Measurements from ENCODE around the gene ARPC1A.

DNA sequence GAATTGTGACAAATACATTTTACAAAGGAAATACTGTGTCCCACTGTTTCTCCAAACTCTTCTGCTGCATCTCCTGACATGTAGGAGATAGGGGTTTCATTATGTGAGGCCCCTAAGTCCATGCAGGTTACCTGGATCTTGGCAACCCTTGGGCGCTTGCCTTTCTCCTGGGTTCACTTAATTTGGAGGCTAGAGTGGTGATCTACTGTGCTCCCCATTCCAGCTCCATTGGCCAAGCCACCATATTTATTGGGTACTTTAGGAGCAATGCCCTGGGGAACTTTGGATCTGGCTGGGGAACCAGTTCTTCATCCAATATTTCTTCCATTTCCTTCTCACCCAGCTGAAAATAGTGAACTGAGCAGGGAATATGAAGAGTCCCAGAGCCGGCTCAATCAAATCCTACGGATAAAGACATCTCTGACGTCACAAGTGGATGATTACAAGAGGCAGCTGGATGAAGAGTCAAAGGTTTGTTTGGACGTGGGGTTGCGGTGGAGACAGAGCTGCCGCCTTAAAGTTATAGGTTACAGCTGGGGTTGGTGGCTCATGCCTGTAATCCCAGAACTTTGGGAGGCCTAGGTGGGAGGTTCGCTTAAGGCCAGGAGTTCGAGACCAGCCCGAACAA, 34.6 kb upstream of the ARPC1A start:
- TF ChIP-seq, protein P1, sequence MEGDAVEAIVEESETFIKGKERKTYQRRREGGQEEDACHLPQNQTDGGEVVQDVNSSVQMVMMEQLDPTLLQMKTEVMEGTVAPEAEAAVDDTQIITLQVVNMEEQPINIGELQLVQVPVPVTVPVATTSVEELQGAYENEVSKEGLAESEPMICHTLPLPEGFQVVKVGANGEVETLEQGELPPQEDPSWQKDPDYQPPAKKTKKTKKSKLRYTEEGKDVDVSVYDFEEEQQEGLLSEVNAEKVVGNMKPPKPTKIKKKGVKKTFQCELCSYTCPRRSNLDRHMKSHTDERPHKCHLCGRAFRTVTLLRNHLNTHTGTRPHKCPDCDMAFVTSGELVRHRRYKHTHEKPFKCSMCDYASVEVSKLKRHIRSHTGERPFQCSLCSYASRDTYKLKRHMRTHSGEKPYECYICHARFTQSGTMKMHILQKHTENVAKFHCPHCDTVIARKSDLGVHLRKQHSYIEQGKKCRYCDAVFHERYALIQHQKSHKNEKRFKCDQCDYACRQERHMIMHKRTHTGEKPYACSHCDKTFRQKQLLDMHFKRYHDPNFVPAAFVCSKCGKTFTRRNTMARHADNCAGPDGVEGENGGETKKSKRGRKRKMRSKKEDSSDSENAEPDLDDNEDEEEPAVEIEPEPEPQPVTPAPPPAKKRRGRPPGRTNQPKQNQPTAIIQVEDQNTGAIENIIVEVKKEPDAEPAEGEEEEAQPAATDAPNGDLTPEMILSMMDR (IDR thresholded peaks at IDR 0.05), result no peak
- TF ChIP-seq POLR2AphosphoS5 (IDR thresholded peaks at IDR 0.05; ENCODE audit: low read depth, low read length), result no peak
- TF ChIP-seq, protein P2, sequence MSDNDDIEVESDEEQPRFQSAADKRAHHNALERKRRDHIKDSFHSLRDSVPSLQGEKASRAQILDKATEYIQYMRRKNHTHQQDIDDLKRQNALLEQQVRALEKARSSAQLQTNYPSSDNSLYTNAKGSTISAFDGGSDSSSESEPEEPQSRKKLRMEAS (IDR thresholded peaks at IDR 0.05; ENCODE audit: low read depth), result no peak
- TF ChIP-seq NFIC (IDR thresholded peaks at IDR 0.05; ENCODE audit: borderline replicate concordance), result no peak
- TF ChIP-seq SIN3A (IDR thresholded peaks at IDR 0.05; ENCODE audit: borderline replicate concordance, low read depth, low read length), result no peak
- no peak for TF ChIP-seq YY1 (IDR thresholded peaks at IDR 0.05; ENCODE audit: low read depth)
- TF ChIP-seq, protein P3, sequence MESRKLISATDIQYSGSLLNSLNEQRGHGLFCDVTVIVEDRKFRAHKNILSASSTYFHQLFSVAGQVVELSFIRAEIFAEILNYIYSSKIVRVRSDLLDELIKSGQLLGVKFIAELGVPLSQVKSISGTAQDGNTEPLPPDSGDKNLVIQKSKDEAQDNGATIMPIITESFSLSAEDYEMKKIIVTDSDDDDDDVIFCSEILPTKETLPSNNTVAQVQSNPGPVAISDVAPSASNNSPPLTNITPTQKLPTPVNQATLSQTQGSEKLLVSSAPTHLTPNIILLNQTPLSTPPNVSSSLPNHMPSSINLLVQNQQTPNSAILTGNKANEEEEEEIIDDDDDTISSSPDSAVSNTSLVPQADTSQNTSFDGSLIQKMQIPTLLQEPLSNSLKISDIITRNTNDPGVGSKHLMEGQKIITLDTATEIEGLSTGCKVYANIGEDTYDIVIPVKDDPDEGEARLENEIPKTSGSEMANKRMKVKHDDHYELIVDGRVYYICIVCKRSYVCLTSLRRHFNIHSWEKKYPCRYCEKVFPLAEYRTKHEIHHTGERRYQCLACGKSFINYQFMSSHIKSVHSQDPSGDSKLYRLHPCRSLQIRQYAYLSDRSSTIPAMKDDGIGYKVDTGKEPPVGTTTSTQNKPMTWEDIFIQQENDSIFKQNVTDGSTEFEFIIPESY (IDR thresholded peaks at IDR 0.05; ENCODE audit: borderline replicate concordance, low read depth), result no peak
- TF ChIP-seq RXRA (IDR thresholded peaks at IDR 0.05; ENCODE audit: borderline replicate concordance, low read depth), result no peak
- TF ChIP-seq EP300 (IDR thresholded peaks at IDR 0.05; ENCODE audit: borderline replicate concordance in 1 of 2, low read depth in 1 of 2, low read length in 1 of 2), result no peak
- no peak for TF ChIP-seq CHD2 (IDR thresholded peaks at IDR 0.05; ENCODE audit: low read length, partially characterized antibody)

Measured in SK-N-SH (cell line).